AG04450 (cell line): ENCODE data around the gene MYO5B. TPM values are rescaled to one million over a fixed set of nuclear protein-coding genes. Genes with fewer than 3 reads are reported as not detected.

Experiments
- CTCF ChIA-PET: fragments of 300-600, 350-600 bp; formaldehyde crosslinking; extraction: SDS; loops from one replicate; lab custom pipeline; 2022; ENCODE audit warnings: antibody characterized with exemption, inconsistent platforms; lab: Charles Lee
- POLR2A ChIA-PET: fragments of 350-600 bp; formaldehyde crosslinking; extraction: SDS; loops from one replicate; lab custom pipeline; 2021; ENCODE audit warnings: antibody characterized with exemption, inconsistent platforms; lab: Yijun Ruan, JAX
- DNase-seq: peaks from one replicate; pipeline ENCODE4 v3.0.0-alpha.2; 2011; ENCODE audit warnings: low read depth, low spot score
- H3K27ac ChIP-seq: one replicate; pipeline ENCODE4 v1.5.1; 2012; ENCODE audit warnings: low read depth, low read length, control low read depth
- H3K27me3 ChIP-seq: one replicate; pipeline ENCODE4 v1.6.0; 2012; ENCODE audit warnings: low read length; ENCODE audit not compliant: control insufficient read depth, insufficient read depth
- H3K4me3 ChIP-seq: 2 replicates; pipeline ENCODE4 v1.5.1; 2011; ENCODE audit warnings: mild to moderate bottlenecking, low read depth, low read length, control low read depth
- H3K9me3 ChIP-seq: 2 replicates; pipeline ENCODE4 v1.5.1; 2012; ENCODE audit warnings: low read length; ENCODE audit not compliant: control insufficient read depth, insufficient read depth
- CTCF ChIP-seq: IDR thresholded peaks from 2 replicates; pipeline ENCODE4 v1.5.1; 2011; ENCODE audit warnings: low read depth, low read length, control low read depth, inconsistent platforms
- polyA plus RNA-seq: library from polyadenylated mRNA; depleted of rRNA; stranded (reverse); fragments of >200 nt; gene quantifications from 2 replicates; pipeline ENCODE4 v1.2.3, GENCODE V29; 2011

MYO5B gene
- polyA plus RNA-seq, 1 experiment: 0.32 TPM

GRCh38 chr18:49819823-49820671 is 374.9 kb downstream of the MYO5B start:
- H3K27ac ChIP-seq: no peak overlapping the region
- no peaks in the 10 kb centered on the region for H3K9me3 ChIP-seq
- CTCF ChIA-PET: no interaction called here
- no peak for TF ChIP-seq CTCF
- H3K4me3 ChIP-seq: no peak overlapping the region
- DNase-seq: no peak
- POLR2A ChIA-PET: no interaction called here
- H3K27me3 ChIP-seq: no peaks in the 10 kb centered on the region

GRCh38 chr18:49819071-49819662 is 375.8 kb downstream of the MYO5B start:
- no peak overlapping the region for H3K4me3 ChIP-seq
- no peak for DNase-seq
- TF ChIP-seq CTCF: no peak
- ChIA-PET CTCF (no interaction called here), POLR2A (no interaction called here)
- no peak overlapping the region for H3K27ac ChIP-seq
- no peaks in the 10 kb centered on the region for H3K9me3 ChIP-seq
- H3K27me3 ChIP-seq: no peaks in the 10 kb centered on the region

GRCh38 chr18:49817947-49818346 is 377.0 kb downstream of the MYO5B start:
- Histone ChIP-seq H3K27ac (no peak overlapping the region), H3K27me3 (no peaks in the 10 kb centered on the region), H3K9me3 (no peaks in the 10 kb centered on the region; the same call in 1 of the 2 replicates), H3K4me3 (no peak overlapping the region)
- ChIA-PET CTCF (no interaction called here), POLR2A (no interaction called here)
- no peak for DNase-seq
- TF ChIP-seq CTCF: no peak

GRCh38 chr18:49815927-49816326 is 379.0 kb downstream of the MYO5B start:
- no peak for DNase-seq

More at GRCh38 chr18:49815927-49816326, 379.0 kb downstream of the MYO5B start:
- ChIA-PET POLR2A (no interaction called here), CTCF (no interaction called here)
- no peaks in the 10 kb centered on the region; the same call in 1 of the 2 replicates for H3K9me3 ChIP-seq
- no peak overlapping the region for H3K27ac ChIP-seq
- no peaks in the 10 kb centered on the region for H3K27me3 ChIP-seq
- no peak for TF ChIP-seq CTCF
- H3K4me3 ChIP-seq: no peak overlapping the region
